K562 (cell line): ENCODE data around the gene ROMO1. TPM values are rescaled to one million over a fixed set of nuclear protein-coding genes. Genes with fewer than 3 reads are reported as not detected.

Source experiments
- BACH1 ChIP-seq: fragments of 200-800 bp; sonication (Bioruptor generic); IDR thresholded peaks from 2 replicates; pipeline ENCODE4 v1.6.1; 2016; ENCODE audit warnings: missing genetic modification characterization, missing compliant biosample characterization
- CBX2 ChIP-seq: fragments of 200-600 bp; sonication (generic); IDR thresholded peaks from one replicate; pipeline ENCODE4 v1.6.1; 2012; ENCODE audit warnings: mild to moderate bottlenecking, low read length, inconsistent platforms; ENCODE audit not compliant: insufficient read depth, poor library complexity, severe bottlenecking
- JUND ChIP-seq, 2 experiments: IDR thresholded peaks; 2 replicates in 1 of 2; 3 replicates in 1 of 2; pipeline ENCODE4 v1.6.1; 2011; ENCODE audit warnings: borderline replicate concordance in 2 of 2, low read depth in 2 of 2, low read length in 2 of 2, improper control_type of control experiment in 1 of 2, missing biosample characterization in 1 of 2, missing genetic modification characterization in 1 of 2, missing genetic modification reagents in 1 of 2
- KLF13 ChIP-seq: fragments of 450-650 bp; IDR thresholded peaks from 2 replicates; pipeline ENCODE4 v1.6.1; 2016; ENCODE audit warnings: missing genetic modification characterization, low read depth, mild to moderate bottlenecking, missing compliant biosample characterization, moderate library complexity, borderline replicate concordance
- MED1 ChIP-seq: sonication (generic); formaldehyde crosslinking; IDR thresholded peaks from 2 replicates; pipeline ENCODE4 v1.8.1; 2023; ENCODE audit warnings: missing genetic modification reagents, borderline replicate concordance
- MYNN ChIP-seq, 2 experiments: sonication (generic); formaldehyde crosslinking in 1 of 2; IDR thresholded peaks; 2 replicates each; pipeline versions ENCODE4 v1.5.0 to v1.6.1; 2016 to 2020; ENCODE audit warnings: antibody characterized with exemption in 1 of 2, missing genetic modification reagents in 1 of 2
- NFYB ChIP-seq: IDR thresholded peaks from 2 replicates; pipeline ENCODE4 v1.6.1; 2011; ENCODE audit warnings: mild to moderate bottlenecking, moderate library complexity; ENCODE audit not compliant: insufficient read length; ENCODE audit errors: extremely low read depth
- ZNF57 ChIP-seq: fragments of 450-650 bp; formaldehyde crosslinking; IDR thresholded peaks from 2 replicates; pipeline ENCODE4 v1.4.0; 2020; ENCODE audit warnings: mild to moderate bottlenecking, moderate library complexity
- ZNF75A ChIP-seq: fragments of 450-650 bp; formaldehyde crosslinking; IDR thresholded peaks from 2 replicates; pipeline ENCODE4 v1.4.0; 2020; ENCODE audit warnings: mild to moderate bottlenecking
- polyA plus RNA-seq, 8 experiments: library from polyadenylated mRNA; depleted of rRNA in 4 of 8; stranded (reverse) in 5 of 8; unstranded in 3 of 8; fragments of >200 nt; fragmentation: Nextera tagmentation in 2 of 8; fragmentation: Illumina TruSeq in 1 of 8; extraction: Ambion mirVana in 2 of 8; extraction: Trizol in 1 of 8; gene quantifications; 2 replicates each; pipeline versions ENCODE4 v1.2.1 to v1.2.3, GENCODE V29; 2011 to 2014; ENCODE audit warnings: inconsistent platforms in 1 of 8, missing spikeins in 1 of 8
- total RNA-seq, 7 experiments: library from RNA; depleted of rRNA in 6 of 7; stranded (reverse); fragments of >200 nt in 6 of 7; fragmentation: Illumina TruSeq in 2 of 7; extraction: Trizol in 2 of 7; gene quantifications; 2 replicates each; pipeline versions ENCODE4 v1.2.1 to v1.2.3, GENCODE V29; 2011 to 2021; ENCODE audit warnings: low replicate concordance in 1 of 7
- TF ChIP-seq, protein P1 (sequence below): IDR thresholded peaks from 2 replicates; pipeline ENCODE4 v1.6.1; 2016; ENCODE audit warnings: missing genetic modification characterization, missing compliant biosample characterization
- TF ChIP-seq, protein P2 (sequence below), 2 experiments: fragments of 450-650 bp; conservative IDR thresholded peaks; 2 replicates each; pipeline ENCODE4 v1.6.1; 2017; ENCODE audit warnings: mild to moderate bottlenecking in 2 of 2, moderate library complexity in 2 of 2
- TF ChIP-seq, protein P3 (sequence below), 2 experiments: fragments of 150-350 bp in 1 of 2; IDR thresholded peaks; 2 replicates each; pipeline ENCODE4 v1.6.1; 2012 to 2016; ENCODE audit warnings: low read depth in 2 of 2, low read length in 2 of 2, mild to moderate bottlenecking in 1 of 2, moderate library complexity in 1 of 2
- TF ChIP-seq, protein P4 (sequence below): sonication (generic); formaldehyde crosslinking; IDR thresholded peaks from 2 replicates; pipeline ENCODE4 v1.8.0; 2022; ENCODE audit warnings: mild to moderate bottlenecking, missing genetic modification reagents

ROMO1 gene
- total and polyA plus RNA-seq, 9 of the 15 experiments (the other 6 are each of a cell fraction or from before 2014, with no cell fraction given), result 31.8 to 741 (median 226) TPM

DNA sequence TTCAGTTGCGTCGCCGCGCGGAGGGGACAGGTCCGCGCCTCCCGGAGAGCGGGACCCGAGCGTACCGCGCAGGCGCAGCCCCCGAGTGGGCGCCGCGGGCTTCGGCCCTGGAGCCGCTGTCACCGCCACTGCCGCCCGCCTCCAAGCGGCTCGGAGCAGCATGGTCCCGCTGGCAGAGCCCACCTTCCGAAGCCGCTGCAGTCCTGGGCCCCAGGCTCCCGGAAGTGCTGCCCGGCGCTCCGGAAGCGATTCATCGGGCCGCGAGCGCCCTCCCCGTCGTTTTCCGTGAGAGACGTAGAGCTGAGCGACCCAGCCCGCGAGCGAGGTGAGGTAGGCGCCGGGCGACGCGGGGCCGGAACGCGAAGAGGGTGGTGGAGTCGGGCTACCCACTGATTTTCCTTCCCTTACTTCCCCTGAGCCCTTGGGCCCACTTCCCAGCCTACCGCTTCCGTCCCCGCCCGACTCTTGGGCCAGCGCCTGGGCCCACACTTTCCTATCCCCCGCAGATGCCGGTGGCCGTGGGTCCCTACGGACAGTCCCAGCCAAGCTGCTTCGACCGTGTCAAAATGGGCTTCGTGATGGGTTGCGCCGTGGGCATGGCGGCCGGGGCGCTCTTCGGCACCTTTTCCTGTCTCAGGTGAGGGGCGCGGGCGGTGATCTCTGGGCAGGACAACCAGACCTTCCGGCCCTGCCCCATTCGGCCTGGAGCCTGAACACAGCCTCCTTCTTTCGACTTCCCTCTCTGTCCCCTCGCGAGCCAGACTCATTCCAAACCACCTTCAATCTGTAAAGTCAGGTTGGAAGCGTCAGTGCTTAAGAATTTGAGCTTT is at the start of gene ROMO1, which contains the start of gene NFS1 (continued):
- TF ChIP-seq CBX2, result no peak
- TF ChIP-seq JUND (IDR thresholded peaks at IDR 0.05; ENCODE audit: borderline replicate concordance, low read depth, low read length), result peak; percentile 47
- TF ChIP-seq JUND (tag; IDR thresholded peaks at IDR 0.05; ENCODE audit: borderline replicate concordance, low read depth, low read length), result no peak
- TF ChIP-seq NFYB, result no peak
- no peak; the same call in 1 of the 2 replicates for TF ChIP-seq KLF13 (tag)
- TF ChIP-seq, protein P1, sequence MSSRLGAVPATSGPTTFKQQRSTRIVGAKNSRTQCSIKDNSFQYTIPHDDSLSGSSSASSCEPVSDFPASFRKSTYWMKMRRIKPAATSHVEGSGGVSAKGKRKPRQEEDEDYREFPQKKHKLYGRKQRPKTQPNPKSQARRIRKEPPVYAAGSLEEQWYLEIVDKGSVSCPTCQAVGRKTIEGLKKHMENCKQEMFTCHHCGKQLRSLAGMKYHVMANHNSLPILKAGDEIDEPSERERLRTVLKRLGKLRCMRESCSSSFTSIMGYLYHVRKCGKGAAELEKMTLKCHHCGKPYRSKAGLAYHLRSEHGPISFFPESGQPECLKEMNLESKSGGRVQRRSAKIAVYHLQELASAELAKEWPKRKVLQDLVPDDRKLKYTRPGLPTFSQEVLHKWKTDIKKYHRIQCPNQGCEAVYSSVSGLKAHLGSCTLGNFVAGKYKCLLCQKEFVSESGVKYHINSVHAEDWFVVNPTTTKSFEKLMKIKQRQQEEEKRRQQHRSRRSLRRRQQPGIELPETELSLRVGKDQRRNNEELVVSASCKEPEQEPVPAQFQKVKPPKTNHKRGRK (tag), result no peak
- TF ChIP-seq MED1 (CRISPR knock-in tag), result no peak
- no peak for TF ChIP-seq BACH1 (tag)
- TF ChIP-seq MYNN (IDR thresholded peaks at IDR 0.05), result no peak
- no peak for TF ChIP-seq MYNN (CRISPR knock-in tag; IDR thresholded peaks at IDR 0.05)
- TF ChIP-seq ZNF57 (CRISPR knock-in tag), result no peak
- TF ChIP-seq, protein P2, sequence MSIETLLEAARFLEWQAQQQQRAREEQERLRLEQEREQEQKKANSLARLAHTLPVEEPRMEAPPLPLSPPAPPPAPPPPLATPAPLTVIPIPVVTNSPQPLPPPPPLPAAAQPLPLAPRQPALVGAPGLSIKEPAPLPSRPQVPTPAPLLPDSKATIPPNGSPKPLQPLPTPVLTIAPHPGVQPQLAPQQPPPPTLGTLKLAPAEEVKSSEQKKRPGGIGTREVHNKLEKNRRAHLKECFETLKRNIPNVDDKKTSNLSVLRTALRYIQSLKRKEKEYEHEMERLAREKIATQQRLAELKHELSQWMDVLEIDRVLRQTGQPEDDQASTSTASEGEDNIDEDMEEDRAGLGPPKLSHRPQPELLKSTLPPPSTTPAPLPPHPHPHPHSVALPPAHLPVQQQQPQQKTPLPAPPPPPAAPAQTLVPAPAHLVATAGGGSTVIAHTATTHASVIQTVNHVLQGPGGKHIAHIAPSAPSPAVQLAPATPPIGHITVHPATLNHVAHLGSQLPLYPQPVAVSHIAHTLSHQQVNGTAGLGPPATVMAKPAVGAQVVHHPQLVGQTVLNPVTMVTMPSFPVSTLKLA (conservative IDR thresholded peaks at IDR 0.05), result peak; percentile 78 to 91
- TF ChIP-seq, protein P3, sequence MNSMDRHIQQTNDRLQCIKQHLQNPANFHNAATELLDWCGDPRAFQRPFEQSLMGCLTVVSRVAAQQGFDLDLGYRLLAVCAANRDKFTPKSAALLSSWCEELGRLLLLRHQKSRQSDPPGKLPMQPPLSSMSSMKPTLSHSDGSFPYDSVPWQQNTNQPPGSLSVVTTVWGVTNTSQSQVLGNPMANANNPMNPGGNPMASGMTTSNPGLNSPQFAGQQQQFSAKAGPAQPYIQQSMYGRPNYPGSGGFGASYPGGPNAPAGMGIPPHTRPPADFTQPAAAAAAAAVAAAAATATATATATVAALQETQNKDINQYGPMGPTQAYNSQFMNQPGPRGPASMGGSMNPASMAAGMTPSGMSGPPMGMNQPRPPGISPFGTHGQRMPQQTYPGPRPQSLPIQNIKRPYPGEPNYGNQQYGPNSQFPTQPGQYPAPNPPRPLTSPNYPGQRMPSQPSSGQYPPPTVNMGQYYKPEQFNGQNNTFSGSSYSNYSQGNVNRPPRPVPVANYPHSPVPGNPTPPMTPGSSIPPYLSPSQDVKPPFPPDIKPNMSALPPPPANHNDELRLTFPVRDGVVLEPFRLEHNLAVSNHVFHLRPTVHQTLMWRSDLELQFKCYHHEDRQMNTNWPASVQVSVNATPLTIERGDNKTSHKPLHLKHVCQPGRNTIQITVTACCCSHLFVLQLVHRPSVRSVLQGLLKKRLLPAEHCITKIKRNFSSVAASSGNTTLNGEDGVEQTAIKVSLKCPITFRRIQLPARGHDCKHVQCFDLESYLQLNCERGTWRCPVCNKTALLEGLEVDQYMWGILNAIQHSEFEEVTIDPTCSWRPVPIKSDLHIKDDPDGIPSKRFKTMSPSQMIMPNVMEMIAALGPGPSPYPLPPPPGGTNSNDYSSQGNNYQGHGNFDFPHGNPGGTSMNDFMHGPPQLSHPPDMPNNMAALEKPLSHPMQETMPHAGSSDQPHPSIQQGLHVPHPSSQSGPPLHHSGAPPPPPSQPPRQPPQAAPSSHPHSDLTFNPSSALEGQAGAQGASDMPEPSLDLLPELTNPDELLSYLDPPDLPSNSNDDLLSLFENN (IDR thresholded peaks at IDR 0.05; ENCODE audit: low read depth in 2 of 2, low read length in 2 of 2), result no peak; a peak in 1 of 4 replicates
- no peak for TF ChIP-seq ZNF75A (CRISPR knock-in tag)
- TF ChIP-seq, protein P4, sequence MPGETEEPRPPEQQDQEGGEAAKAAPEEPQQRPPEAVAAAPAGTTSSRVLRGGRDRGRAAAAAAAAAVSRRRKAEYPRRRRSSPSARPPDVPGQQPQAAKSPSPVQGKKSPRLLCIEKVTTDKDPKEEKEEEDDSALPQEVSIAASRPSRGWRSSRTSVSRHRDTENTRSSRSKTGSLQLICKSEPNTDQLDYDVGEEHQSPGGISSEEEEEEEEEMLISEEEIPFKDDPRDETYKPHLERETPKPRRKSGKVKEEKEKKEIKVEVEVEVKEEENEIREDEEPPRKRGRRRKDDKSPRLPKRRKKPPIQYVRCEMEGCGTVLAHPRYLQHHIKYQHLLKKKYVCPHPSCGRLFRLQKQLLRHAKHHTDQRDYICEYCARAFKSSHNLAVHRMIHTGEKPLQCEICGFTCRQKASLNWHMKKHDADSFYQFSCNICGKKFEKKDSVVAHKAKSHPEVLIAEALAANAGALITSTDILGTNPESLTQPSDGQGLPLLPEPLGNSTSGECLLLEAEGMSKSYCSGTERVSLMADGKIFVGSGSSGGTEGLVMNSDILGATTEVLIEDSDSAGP (CRISPR knock-in tag), result no peak
